Measurements from ENCODE around the gene OTX1.
"Not testable (repeated sequence)": the region's sequence is repeated elsewhere in the genome, so short reads cannot be mapped to it uniquely, and the experiment has no call there.

The OTX1 gene

DNA sequence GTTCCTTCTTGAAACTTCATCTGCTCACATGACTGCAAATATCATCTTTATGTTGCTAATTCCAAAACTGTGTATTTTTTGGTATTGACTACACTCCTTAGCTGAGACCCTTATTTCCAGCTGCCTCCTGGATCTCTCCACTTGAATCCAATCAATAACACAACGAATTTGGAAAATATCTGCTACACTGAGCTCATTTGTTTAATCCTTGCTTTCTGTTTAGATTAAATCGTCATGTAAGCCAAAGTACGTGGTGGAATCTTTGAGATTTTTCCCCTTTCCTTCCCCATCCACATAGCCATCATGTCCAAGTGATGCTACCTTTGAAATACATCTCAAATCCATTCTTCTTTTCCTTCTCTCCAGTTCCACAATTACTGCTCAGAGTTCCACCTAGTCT, 15.6 kb downstream of the OTX1 start:
- TF ChIP-seq, protein P1, sequence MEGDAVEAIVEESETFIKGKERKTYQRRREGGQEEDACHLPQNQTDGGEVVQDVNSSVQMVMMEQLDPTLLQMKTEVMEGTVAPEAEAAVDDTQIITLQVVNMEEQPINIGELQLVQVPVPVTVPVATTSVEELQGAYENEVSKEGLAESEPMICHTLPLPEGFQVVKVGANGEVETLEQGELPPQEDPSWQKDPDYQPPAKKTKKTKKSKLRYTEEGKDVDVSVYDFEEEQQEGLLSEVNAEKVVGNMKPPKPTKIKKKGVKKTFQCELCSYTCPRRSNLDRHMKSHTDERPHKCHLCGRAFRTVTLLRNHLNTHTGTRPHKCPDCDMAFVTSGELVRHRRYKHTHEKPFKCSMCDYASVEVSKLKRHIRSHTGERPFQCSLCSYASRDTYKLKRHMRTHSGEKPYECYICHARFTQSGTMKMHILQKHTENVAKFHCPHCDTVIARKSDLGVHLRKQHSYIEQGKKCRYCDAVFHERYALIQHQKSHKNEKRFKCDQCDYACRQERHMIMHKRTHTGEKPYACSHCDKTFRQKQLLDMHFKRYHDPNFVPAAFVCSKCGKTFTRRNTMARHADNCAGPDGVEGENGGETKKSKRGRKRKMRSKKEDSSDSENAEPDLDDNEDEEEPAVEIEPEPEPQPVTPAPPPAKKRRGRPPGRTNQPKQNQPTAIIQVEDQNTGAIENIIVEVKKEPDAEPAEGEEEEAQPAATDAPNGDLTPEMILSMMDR (IDR thresholded peaks at IDR 0.05; ENCODE audit: control insufficient read depth, insufficient read depth, low read depth, low read length, missing control alignments) = no peak
- no peak for DNase-seq (ENCODE audit: low read depth)
- H3K4me3 ChIP-seq (ENCODE audit: control insufficient read depth, low read depth, low read length) = no peak overlapping the region

DNA sequence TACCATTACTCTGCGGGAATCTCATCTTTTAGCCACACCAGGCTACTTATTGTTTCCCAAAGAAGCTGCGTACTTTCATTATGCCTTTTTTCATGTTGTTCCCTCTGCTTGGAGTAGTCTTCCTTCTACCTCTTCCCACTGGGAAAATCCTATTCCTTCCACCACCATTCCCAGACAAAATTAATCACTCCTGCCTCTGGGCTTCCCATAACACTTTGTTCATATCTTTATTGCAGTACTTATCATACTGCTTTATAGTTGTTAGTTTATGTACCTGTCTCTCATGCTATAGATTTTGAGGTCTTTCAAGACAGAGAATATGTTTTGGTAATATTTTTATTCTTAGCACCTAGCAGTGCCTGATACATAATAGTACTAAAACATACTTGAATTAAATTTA, 16.2 kb downstream of the OTX1 start:
- DNase-seq (ENCODE audit: low read depth) = no peak
- TF ChIP-seq, protein P1 (IDR thresholded peaks at IDR 0.05; ENCODE audit: control insufficient read depth, insufficient read depth, low read depth, low read length, missing control alignments) = no peak
- no peak overlapping the region for H3K4me3 ChIP-seq (ENCODE audit: control insufficient read depth, low read depth, low read length)

DNA sequence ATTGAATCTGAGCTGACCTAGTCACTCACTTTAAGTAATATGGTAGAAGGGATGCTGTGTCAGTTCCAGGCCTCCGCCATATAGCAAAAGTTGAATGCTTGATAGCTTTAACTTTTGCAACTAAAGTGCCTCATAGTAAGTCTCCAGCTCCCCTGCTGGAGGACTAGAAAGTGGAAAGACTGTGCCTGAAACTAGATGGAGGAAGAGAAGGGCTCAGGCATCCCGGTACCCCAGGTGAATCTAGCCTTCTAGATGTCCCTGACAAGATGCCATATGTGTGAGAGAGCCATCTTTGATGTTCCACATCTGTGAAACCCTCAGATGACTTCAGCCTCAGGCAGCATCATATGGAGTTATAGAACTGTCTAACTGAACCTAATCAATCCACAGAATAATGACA, 21.0 kb downstream of the OTX1 start:
- no peak for DNase-seq (ENCODE audit: low read depth)
- TF ChIP-seq, protein P1 (IDR thresholded peaks at IDR 0.05; ENCODE audit: control insufficient read depth, insufficient read depth, low read depth, low read length, missing control alignments) = no peak
- H3K4me3 ChIP-seq (ENCODE audit: control insufficient read depth, low read depth, low read length) = no peak overlapping the region

DNA sequence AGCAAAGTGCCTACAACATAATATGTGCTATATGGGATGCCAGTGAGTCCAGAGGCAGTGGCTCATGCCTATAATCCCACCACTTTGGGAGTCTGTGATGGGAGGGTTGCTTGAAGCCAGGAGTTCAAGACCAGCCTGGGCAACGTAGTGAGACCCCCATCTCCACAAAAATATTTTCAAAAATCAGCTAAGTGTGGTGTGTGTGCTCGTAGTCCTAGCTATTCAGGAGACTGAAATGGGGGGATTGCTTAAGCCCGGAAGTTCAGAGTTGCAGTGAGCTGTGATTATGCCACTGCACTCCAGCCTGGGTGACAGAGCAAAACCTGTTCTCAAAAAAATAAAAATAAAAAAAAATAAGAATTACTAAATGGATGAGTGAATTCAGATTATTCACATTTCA, 23.4 kb downstream of the OTX1 start:
- TF ChIP-seq, protein P1 (IDR thresholded peaks at IDR 0.05; ENCODE audit: control insufficient read depth, insufficient read depth, low read depth, low read length, missing control alignments) = no peak
- no peak overlapping the region for H3K4me3 ChIP-seq (ENCODE audit: control insufficient read depth, low read depth, low read length)
- DNase-seq (ENCODE audit: low read depth) = no peak

DNA sequence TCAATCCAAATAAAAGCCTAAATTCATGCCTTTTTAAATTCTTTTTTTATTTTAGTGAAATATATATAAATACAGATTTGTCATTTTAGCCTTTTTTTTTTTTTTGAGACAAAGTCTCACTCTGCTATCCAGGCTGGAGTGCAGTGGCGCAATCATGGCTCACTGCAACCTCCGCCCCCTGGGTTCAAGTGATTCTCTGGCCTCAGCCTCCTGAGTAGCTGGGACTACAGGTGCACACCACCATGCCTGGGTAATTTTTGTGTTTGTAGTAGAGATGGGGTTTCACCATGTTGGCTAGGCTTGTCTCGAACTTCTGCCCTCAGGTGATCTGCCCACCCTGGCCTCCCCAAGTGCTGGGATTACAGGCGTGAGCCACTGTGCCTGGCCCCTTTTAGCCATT, 23.8 kb downstream of the OTX1 start:
- not testable (repeated sequence) for DNase-seq (ENCODE audit: low read depth); H3K4me3 ChIP-seq (ENCODE audit: control insufficient read depth, low read depth, low read length)

DNA sequence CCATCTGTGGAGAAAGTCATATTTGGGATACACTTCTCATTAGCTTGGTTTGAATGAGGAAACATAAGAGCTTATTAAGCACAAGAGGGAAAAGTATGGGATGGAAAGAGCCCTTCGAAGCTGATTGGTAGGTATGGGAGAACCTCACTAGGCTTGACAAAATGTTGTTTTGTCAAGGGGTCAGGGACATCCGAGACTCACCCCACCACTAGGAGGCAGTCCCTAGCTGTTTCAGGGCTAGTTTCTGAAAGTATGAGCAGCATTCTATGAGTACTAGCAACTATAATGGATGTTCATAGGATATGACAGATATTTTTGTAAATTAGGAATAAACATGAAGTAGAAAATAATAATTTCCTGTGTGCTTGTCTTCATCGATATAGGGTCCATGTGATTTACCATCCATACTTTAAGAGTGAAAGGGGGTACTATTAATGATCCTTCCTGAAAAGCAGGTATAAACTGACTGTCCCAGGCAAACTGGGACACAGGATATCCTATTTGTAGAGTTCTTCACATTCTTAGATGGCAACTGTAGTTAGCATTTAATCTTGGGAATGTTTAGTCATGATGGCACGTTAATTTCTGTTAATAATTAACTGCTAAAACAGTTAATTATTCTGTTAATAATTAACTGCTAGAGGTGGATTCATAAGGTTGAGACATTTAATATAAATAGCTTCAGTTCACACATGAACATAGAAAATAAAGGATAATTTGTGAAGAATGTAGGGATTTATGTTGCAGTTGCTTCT, 28.4 kb downstream of the OTX1 start:
- no peak for DNase-seq (ENCODE audit: low read depth)
- TF ChIP-seq, protein P1 (IDR thresholded peaks at IDR 0.05; ENCODE audit: control insufficient read depth, insufficient read depth, low read depth, low read length, missing control alignments) = peak; percentile 30

DNA sequence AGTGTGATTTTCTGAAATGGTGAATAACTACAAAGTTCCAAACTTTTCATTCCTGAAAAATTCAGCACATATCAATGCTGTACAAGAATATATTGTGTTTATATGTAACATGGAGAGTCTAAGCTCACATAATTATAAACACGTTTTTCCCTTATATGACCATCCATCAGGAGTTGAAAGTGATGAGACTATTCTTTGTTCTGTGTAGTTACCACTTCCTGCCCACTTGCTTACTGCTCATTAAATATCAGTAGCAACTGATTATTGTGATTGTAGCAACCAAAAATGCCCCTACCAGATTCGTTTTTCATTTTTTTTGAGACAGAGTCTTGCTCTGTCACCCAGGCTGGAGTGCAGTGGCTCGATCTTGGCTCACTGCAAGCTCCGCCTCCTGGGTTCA, 30.8 kb downstream of the OTX1 start:
- H3K4me3 ChIP-seq (ENCODE audit: control insufficient read depth, low read depth, low read length) = no peak overlapping the region
- no peak for DNase-seq (ENCODE audit: low read depth)
- TF ChIP-seq, protein P1 (IDR thresholded peaks at IDR 0.05; ENCODE audit: control insufficient read depth, insufficient read depth, low read depth, low read length, missing control alignments) = no peak

More for the DNA sequence above, 28.4 kb downstream of the OTX1 start:
- H3K4me3 ChIP-seq (ENCODE audit: control insufficient read depth, low read depth, low read length) = no peak overlapping the region
